CD4-positive, alpha-beta T cell treated with Interleukin-2 at 100 ng/mL for 4 hours (primary cell): Measurements from ENCODE around the gene HOXB3.
A peak's percentile ranks its signal among the peaks of the same experiment; 100 is the strongest.

ENCODE experiments used
- DNase-seq: peaks from one replicate; pipeline ENCODE4 v3.0.0-alpha.2; 2020; ENCODE audit warnings: low spot score

Gene HOXB3

DNA sequence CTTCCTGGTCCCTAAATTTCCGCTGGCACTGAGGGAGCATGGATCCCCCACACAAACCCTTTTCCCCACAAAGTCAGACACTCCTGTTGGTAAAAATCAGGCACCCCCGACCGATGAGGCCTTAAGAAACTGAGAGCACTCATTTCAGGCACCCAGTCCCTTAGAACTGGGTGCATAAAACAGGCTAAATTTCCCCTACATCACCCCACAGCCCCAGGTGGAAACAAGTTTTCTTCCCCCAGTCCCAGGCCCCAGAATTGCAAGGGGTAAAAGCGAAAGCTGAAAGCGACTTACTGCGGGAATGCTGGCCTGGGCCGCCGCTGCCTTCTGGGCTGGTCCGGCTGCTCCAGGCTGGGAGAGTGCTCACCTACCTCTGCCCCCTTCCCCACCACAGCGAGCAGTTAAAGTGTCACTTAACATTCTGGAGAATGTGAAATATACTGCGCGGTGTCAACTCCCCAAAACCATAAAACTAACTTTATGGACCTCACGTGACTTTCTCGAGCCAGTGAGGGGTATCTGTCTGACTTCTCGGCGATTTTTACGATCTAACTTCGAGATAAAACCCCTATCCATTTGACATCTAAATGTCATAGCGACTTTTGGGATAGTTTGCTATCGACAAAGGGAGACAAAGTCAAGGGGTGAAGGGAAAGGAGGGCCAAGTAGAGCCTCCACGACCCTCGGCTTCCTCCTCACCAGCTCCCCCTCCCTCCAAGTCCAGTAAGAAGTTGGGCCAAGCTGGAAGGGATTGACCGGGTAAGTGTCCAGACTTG, at the start of gene HOXB3:
HOXB3 (minus strand) TSS at position 411 of the 776 bp plus-strand sequence. CDS start 37,767 bp downstream, outside the sequence.
- no peak for DNase-seq

DNA sequence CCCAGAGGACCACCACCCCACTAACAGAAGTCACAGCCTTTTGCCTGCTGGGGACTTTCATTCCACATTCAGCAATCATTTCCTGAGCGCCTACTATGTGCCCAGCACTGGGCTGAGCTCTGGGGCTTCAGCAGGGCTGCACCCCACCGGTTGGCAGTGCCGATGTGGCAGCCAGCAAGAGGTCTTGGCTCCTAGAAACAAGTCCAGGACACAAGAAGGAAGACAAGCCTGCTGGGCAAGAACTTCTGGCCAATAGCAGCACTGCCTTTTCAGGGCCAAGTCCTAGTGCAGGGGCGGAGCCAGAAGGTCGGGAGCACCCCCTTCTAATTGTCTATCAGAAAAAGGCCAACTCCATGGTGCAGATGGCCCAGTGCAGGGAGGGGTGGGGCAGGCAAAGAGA, 49.1 kb upstream of the HOXB3 start:
- no peak for DNase-seq

DNA sequence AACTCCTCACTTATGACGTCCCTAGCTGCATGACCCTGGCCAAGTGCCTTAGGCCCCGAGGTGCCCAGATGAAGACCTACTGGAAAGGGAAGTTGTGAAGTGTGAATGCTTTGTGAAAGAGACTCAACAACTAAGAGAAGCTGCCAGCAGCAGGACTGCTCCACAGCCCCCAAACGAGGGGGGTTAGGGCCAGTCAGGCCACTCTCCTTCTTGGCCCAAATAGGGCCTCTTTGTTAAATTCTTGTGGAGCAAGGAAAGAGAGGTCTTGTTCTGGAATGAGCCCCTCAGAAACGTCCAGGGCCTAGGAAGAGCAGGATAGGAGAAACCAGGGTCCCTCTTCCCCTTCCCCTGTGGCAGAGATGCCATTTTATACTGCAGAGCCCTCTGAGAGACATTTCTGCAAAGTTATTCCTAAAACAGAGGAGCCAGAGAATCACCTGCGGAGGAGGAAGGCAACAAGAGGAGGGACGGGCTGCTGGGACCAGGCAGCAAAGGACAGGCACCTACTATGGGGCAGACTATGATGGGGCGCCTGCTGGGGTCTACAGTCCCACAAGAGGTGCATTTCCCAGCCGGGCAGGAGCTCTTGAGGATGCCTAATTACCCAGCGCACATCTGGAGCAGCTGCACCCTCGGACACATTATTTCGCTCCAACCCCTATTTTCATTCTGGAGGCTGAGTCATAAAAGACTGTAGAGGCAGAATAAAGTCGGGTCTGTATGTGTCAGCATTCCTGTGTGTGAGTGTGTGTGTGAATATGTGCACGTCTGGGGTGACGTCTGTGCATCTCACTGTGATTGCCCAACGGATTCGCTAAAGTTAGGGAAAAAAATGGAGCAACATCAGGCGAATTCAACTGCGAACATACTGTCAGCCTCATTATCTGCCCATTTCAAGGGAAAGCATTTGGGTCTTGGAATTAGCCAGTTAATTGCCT, 47.6 kb upstream of the HOXB3 start:
- DNase-seq = no peak

DNA sequence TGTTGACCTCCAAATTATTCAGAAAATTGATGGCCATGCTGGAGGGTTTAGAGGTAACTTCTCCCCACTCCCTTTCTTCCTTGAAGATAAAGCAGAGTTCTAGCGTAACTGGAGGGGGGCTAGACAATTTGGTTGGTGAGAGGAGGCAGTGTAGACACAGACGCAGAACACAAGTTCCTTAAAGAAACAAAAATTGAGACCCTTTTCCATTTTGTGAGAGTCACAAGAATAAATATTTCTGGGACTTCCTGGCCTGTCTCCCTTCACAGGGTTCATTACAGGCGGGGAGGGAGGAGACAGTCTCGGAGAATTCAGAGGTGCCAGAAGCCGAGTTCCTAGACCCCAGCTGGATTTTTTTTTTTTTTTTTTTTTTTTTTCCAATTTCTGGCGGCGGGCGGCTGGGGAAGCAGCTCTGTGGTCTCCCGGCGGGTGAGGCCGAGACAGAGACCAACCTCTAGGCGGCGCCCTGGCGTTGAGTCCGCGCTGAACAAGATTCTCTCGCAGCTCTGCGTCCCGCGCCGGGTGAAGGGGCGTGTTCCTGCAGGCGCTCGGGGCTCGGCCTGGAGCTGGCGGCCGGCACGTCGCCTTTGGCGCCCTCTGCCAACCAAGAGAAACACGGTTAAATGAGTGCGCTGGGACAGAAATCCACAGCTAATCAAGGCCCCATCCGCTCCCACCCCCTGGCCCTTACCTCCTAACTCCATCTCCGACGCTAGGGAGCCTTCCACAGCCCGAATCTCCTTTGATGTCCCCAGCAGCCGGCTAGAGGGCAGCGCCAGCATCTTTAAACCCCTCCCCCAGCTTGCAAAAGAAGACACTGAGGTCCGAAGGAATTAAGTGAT, 46.4 kb upstream of the HOXB3 start:
- DNase-seq = peak; percentile 63

DNA sequence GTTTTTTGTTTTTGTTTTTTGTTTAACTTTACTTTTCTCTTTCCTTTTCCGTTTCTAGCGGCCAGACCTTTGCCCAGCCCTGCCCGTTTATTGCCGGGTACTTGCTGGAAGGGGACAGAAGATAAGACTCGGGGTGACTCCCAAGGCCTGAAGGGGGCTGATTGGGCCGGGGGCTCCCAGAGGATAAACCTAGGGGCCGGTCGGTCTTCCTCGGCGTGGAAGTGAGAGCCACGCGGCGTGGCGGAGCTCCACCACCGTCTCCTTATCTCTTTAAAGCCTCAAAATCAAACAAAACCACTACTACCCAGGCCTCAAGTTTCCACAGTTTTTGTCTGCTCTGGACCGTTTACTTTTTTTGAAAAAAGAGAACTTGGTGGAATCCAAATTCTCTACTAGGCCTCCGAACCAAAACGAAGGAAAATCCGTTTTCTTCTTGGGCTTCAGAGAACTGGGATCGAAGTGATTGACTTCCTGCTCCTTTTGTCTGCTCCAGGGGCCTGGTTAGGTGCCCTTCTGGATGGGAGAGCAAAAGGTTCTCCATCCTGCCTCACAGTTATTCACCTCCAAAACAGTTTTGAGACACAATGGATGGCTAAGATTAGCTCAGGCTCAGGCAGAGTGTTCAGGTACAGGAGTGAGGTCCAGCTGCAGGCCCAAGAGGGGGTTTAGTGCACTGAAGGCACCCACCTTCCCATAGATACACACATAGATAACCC, 44.6 kb upstream of the HOXB3 start:
- DNase-seq = no peak

DNA sequence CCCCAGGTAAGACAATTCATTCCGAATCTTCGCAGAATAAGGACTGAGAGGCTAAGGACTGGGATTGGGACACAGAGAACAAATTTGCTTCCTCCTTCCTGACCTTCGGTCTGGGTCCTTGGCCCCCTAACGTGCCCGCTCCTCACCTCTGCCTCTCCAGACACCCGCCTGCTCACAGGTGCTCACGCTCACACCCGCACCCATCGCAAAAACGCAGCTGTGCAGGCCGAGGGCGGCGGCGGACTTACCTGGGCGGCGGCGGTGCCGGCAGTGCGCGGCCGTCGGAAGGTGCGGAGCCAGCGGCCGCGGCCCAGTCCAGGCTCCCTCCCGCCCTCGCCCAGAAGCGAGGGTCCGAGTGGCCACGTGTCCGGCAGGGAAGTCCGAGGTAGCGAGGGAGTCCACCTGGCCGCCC, 43.2 kb upstream of the HOXB3 start:
- DNase-seq = no peak

DNA sequence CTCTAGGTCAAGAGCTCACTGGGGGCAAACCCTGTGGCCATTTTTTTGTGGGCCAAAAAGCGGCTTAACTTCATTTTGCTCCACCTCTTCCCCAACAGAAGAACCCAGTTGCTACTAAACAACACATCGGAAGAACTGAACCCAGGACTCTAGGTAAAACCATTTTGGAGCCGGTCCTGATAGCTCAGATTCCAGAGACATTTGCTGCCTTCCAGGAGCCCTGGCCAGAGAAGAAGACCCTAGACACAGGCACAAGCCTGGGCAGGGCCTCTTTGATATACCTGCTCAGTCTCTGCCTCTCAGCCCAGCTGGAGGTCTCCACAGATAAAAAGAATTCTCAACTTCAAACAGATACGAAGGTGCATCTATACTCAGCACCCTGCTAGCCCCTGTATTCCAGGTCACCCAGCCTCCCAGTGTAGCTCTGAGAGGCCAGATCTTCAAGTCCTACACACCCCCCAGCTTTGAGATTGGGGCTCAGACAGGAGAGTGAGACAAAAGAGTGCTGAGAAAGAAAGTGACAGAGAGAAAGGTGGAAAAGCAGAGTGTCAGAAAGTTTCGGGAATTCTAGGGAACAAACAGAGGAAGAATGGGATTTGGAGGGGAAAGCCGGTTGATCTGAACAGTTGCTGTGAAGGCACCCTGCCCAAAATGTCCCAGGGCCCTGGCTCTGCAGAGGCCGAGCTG, 42.7 kb upstream of the HOXB3 start:
- no peak for DNase-seq

DNA sequence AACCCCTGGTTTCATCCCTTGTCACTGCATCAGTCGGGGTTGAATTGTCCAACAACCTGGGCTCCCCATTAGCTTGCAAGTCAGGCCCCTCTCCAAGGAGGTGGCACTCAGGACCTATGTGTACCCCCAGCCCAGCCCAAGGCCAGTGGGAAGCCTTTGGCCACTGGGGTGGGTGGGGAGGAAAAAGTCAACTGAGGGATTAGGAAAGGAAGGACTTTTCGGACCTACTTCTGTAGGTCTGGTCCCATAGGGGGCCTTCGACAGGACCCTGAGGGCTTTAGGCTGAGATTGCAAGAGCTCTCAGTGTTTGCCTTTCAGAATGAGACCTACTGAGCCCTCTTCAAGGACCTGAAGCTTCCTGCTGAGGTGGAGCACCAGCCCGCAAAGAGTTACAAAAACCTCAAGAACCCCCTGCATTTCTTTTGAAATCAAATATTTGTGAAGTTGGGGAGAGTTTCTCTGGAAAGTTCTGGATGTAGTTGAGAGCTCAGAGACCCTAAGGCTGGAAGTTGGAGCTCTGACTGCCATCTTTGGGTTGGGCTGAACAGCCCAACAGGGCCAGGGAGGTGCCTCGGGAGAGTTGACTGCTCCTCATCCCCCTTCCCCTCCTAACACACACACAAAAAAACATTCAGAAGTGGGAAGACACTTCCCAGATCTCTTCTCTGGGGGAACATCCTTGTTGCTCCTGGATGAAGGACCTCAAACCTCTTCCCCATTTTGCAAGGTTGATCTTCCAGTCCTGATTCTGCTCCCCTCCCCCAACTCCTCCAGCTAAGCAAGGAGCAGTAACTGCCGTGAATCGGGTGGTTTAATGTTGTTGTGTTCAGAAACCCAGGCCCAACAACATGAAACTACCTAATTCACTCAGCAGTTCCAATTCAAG, 41.9 kb upstream of the HOXB3 start:
- DNase-seq = no peak

DNA sequence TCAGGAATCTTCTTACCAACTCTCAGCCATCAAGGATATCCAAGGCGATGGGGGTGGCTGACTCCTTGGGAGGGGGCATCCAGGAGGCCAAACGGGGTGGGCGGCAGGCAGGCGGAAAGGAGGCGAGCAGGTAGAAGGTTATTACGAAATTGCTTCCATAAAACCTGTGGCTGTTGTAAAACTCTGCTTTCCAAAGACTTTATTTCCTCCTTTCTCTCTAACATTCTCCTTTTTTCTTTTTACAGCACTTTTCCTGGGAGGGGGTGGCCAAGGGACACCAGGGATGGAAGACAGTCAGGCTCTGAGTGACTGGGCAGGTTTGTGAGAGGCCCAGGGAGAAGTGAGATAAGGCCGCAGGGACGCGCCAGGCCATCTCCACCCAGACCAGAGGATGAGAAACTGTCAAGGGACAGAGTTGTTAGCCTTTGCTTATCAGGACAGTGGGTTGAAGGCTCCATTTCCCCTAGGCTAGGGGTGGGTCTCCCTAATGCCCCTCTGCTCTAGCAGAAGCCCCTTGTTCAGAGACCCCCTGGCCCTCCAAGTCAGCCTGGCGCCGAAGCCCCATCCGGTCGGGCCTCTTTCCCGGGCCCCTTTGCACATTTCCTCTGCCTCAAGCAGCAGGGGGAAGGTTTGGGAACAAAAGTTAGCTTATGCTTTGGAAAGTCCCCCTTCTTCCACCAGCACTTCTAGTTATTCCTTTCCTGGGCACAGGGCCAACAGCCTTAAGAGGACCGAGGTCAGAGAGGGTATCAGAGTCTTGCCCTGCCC, 41.1 kb upstream of the HOXB3 start:
- DNase-seq = no peak

DNA sequence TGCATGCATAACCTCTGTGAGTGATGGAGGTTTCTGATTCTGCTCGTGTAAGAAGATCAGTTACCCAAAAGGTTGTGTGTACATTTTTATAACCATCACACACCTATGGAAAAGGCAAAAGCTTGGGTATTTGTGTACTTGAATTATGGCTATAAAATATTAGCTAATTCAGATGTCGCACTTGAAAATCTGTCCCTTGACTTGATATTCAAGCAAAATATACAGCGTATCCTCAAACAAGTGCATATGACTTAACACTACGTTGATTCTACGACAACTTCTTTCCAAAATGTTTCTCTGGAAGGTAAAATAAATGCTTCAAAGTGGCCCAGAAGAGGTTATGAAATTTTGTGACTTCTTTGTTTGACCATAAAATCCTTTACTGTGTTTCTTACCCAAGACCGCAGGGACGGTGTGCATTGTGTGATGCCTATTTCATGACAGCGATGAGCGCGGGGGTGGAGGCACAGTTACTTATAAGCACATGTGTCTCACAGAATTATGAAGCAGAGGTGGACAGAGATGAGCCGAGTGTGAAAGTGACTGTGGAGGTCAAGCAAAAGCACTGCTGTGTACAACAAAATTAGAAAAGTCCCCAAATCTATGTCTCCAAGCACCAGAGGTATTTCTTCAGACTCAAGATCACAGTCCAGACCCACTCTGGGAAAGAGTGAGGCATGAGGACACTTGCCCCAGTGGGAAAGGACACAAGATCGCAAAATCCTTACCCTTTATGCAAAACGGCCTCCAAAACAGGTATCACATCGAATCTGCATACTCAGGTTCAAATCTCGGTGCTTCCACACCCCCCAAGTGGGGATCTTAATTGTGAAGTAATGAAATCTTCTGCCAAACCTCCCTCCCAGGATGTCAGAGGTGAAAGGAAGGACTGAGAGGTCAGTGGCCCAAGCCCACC, 40.2 kb upstream of the HOXB3 start:
- DNase-seq = no peak

DNA sequence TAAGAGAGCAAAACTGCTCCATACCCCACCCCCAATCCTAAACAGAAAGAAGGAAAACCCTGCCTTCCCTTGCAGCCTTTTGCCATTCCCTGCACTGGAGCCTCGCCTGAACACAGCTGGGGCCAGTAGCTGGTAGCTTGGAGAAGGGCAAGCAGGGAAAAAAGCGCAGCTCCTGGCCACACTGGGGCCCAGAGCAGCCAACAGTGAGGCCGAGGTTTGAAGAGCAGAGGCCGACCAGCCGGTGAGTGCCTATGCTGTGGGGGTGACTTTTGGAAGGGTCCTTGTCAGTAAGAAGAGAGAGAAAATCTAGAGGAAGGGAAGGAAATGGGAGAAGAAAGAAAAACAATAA, 39.3 kb upstream of the HOXB3 start:
- DNase-seq = no peak

DNA sequence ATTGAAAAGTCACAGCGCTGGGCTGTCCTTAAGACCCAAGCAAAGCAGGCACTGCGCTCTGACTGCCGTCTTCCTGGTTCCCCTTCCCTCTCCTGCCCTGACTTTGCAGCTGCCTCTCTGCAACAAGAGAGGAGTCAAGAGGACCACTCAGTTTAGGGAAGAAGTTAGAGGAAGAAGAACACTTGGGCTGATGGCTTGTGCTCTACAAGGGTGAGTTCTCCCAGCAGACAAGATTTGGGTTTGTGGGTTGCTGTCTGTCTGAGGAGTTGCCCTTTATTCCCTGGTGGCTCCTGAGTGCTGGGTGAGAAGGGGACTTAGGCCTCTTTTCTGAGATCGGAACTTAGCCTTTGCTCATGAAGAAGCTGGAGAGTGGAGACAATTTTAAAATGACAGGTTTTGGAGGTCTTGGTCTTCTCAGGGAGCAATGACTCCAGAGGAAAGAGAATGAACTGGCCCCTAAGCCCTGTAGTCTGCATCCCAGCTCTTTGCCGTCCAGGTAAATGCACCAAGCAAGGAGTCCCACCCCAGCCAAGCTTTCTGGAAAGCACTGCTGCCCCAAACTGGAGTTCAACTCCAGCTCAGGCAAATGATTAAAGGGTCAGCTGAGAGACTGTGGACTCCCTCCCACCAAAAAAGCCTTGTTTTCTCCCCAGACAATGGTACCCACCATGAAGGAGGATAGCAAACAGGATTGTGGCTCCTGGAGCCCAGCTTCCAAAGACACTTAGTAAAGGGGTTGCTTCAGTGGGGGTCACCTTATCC, 38.8 kb upstream of the HOXB3 start:
- DNase-seq = no peak

DNA sequence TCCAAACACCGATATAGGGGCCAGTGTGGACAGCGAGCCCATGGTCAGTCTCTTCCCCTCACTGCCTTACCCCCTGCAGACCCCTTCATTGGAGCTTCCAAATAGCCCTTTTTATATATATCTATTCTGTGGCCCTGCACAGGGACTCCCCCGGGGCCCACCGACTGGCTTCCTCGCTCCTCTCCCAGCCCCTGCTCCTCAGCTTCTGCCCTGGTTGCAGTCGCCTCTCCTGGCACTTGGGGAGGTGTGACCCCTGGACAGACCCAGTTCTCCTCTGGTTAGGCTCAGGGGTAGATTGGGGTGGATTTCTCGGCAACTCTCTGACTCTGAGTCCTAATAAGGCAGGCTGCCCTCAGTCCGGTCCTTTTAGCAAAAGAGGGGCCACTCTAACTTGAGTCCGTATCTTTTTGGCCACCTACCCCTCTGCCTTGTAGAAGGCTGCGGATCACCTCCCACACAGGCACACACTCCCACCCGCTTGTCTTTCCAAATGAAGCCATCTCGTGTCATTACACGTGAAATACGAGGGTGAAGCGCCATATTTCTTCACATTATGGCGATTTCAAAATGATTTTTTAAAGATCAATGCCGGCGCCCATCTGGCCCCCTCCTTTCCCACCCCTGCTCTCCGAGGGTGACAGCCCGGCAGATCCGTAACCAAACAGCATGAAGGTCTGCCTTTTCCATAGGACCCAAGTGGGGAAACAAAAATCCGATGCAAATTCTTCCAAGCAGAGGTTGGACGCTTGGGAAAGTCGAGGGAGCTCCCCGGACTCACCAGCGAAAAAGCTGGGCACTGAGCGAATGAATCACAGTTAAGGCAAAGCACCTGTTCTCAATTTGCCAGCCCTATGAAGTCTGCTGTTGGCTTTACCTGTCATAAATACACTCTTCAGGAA, 37.8 kb upstream of the HOXB3 start:
- no peak for DNase-seq

DNA sequence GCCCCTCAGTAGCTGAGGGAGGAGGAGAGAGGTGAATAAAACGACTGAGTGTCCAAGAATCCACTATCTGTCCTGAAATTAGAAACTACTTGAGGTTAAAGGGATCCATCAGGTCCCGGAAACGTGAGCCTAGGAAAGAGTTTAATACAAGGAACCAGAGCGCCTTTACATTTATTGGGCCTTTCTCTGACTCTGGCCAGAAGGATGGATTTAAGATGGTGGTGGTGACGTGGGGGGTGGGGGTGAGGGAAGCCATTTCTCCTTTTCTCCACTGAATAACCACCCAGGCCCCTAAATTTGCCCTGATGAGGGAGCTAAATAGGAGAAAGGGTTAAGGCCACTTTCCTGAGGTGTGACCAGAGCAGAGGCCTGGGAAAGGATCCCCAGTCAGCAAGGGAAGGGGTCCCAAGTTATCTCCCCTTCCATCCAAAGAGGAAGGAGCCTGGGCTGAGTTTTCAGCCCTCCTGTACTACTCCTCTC, 37.1 kb upstream of the HOXB3 start:
- DNase-seq = no peak

DNA sequence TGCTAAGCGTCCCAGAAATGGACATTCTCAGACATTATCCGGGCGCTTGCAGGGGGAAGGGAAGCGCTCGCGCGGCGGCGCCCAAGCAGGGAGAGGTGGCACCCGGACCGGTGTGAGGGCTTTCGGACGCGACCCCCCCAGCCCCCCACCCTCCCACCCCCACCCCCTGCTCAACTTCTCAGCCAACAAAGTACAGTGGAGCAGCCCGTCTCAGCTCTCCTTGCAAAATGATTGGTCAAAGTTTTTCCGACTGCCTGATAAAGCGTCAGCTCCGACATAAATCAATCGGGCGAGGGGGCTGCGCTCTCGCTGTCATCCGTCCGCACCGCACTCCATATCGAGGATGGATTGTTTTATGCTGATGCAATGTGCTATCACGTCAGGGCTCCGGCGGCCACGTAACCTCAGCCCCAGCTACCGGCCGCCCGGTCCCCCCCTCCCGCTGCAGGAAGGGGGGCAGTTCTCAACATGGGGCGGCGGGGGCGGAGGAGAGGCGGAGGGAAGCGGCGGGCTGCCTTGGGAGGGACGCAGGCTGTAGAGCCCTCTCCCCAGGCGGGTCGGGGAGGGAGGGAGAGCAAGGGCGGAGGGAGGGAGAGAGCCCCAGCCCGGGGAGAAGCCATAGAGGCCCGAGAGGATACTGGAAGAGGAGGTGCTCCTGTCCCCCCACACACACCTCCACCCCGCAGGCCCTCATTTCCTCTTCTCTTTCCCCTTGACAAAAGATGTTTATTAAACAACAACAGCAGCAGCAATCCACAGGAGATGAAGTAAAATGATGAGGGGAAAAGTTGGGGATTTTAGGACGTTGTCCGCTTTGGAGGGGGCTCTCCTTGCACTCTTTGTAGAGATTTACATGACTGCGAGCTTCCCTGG, 36.4 kb upstream of the HOXB3 start, which contains the start of gene HOXB9:
HOXB9 (minus strand) TSS at position 114 of the 873 bp plus-strand sequence; CDS start at position 25, 89 bp downstream.
- DNase-seq = peak; percentile 31
